Measurements from ENCODE around the gene FTCDNL1.

FTCDNL1 gene

GRCh38 chr2:199850718-199851500 lies at the start of gene FTCDNL1:
TSS of gene FTCDNL1 (minus strand) at chr2:199851192. CDS start at chr2:199848962, 2,230 bp downstream.
- peak; percentile 66 for TF ChIP-seq CTCF (IDR thresholded peaks at IDR 0.05; ENCODE audit: low read depth, low read length, missing control alignments)
- no peak for DNase-seq (ENCODE audit: extremely low read depth, low read depth)
- peak within 1 kb of the TSS; percentile 50 for H3K4me3 ChIP-seq (replicated peaks; ENCODE audit: low read depth, low read length)

- H3K4me3 ChIP-seq (replicated peaks; ENCODE audit: low read depth, low read length) = no peak overlapping the region
- no peak for TF ChIP-seq CTCF (IDR thresholded peaks at IDR 0.05; ENCODE audit: low read depth, low read length, missing control alignments)
- no peak for DNase-seq (ENCODE audit: extremely low read depth, low read depth)
Observed at GRCh38 chr2:199896617-199897016, 45.6 kb upstream of the FTCDNL1 start.

- H3K4me3 ChIP-seq (replicated peaks; ENCODE audit: low read depth, low read length) = no peak overlapping the region
- no peak for DNase-seq (ENCODE audit: extremely low read depth, low read depth)
- no peak for TF ChIP-seq CTCF (IDR thresholded peaks at IDR 0.05; ENCODE audit: low read depth, low read length, missing control alignments)
Observed at GRCh38 chr2:199895406-199895805, 44.4 kb upstream of the FTCDNL1 start.

GRCh38 chr2:199883474-199884212 lies 32.7 kb upstream of the FTCDNL1 start:
- TF ChIP-seq CTCF (IDR thresholded peaks at IDR 0.05; ENCODE audit: low read depth, low read length, missing control alignments) = no peak
- DNase-seq (ENCODE audit: extremely low read depth, low read depth) = no peak
- H3K4me3 ChIP-seq (replicated peaks; ENCODE audit: low read depth, low read length) = no peak overlapping the region

GRCh38 chr2:199882667-199883066 lies 31.7 kb upstream of the FTCDNL1 start:
- no peak for TF ChIP-seq CTCF (IDR thresholded peaks at IDR 0.05; ENCODE audit: low read depth, low read length, missing control alignments)
- no peak for DNase-seq (ENCODE audit: extremely low read depth, low read depth)
- H3K4me3 ChIP-seq (replicated peaks; ENCODE audit: low read depth, low read length) = no peak overlapping the region

GRCh38 chr2:199875400-199875799 lies 24.4 kb upstream of the FTCDNL1 start:
- TF ChIP-seq CTCF (IDR thresholded peaks at IDR 0.05; ENCODE audit: low read depth, low read length, missing control alignments) = no peak
- no peak overlapping the region for H3K4me3 ChIP-seq (replicated peaks; ENCODE audit: low read depth, low read length)
- DNase-seq (ENCODE audit: extremely low read depth, low read depth) = no peak

Data from HFF-Myc (cell line).